GM12878 (cell line): ENCODE results near the gene OVCA2. TPM values are rescaled to one million over a fixed set of nuclear protein-coding genes. Genes with fewer than 3 reads are reported as not detected.

Experiments used
- ASH2L ChIP-seq: fragments of 300-600, 200-600 bp; sonication (generic); IDR thresholded peaks from 2 replicates; pipeline ENCODE4 v1.6.1; 2017; ENCODE audit warnings: low read depth, mild to moderate bottlenecking, borderline replicate concordance
- EGR1 ChIP-seq, 2 experiments: IDR thresholded peaks; 1 replicate in 1 of 2; 2 replicates in 1 of 2; pipeline ENCODE4 v1.6.1; 2011 to 2012; ENCODE audit warnings: low read depth in 2 of 2, low read length in 2 of 2, borderline replicate concordance in 1 of 2, mild to moderate bottlenecking in 1 of 2, moderate library complexity in 1 of 2
- GATAD2B ChIP-seq: fragments of 450-650 bp; conservative IDR thresholded peaks from 2 replicates; pipeline ENCODE4 v1.6.1; 2017; ENCODE audit warnings: low read depth, mild to moderate bottlenecking, moderate library complexity
- HCFC1 ChIP-seq: fragments of 150-350 bp; IDR thresholded peaks from 2 replicates; pipeline ENCODE4 v1.6.1; 2014; ENCODE audit warnings: low read length
- LARP7 ChIP-seq: fragments of 450-650 bp; IDR thresholded peaks from 2 replicates; pipeline ENCODE4 v1.6.1; 2017; ENCODE audit warnings: mild to moderate bottlenecking
- POLR2AphosphoS2 ChIP-seq: IDR thresholded peaks from 2 replicates; pipeline ENCODE4 v1.6.1; 2011; ENCODE audit warnings: low read depth, mild to moderate bottlenecking, low read length, improper control_type of control experiment, moderate library complexity
- POLR2AphosphoS5 ChIP-seq: IDR thresholded peaks from 2 replicates; pipeline ENCODE4 v1.6.1; 2011; ENCODE audit warnings: mild to moderate bottlenecking, low read length, inconsistent platforms
- SMC3 ChIP-seq: IDR thresholded peaks from 2 replicates; pipeline ENCODE4 v1.6.1; 2011; ENCODE audit warnings: low read length, improper control_type of control experiment, borderline replicate concordance
- YY1 ChIP-seq: IDR thresholded peaks from 2 replicates; pipeline ENCODE4 v1.6.1; 2011; ENCODE audit warnings: low read depth, mild to moderate bottlenecking, low read length
- ZNF384 ChIP-seq: IDR thresholded peaks from 2 replicates; pipeline ENCODE4 v1.6.1; 2012; ENCODE audit warnings: low read depth, mild to moderate bottlenecking, low read length, improper control_type of control experiment, borderline replicate concordance
- ZZZ3 ChIP-seq: IDR thresholded peaks from 2 replicates; pipeline ENCODE4 v1.6.1; 2011; ENCODE audit warnings: low read depth; ENCODE audit not compliant: control insufficient read depth, insufficient read length
- polyA plus RNA-seq, 11 experiments: library from polyadenylated mRNA; depleted of rRNA in 4 of 11; unstranded in 6 of 11; stranded (reverse) in 5 of 11; fragments of >200 nt; fragmentation: Nextera tagmentation in 4 of 11; fragmentation: Illumina TruSeq in 1 of 11; extraction: Ambion mirVana in 4 of 11; extraction: Trizol in 1 of 11; gene quantifications; 1 replicate in 1 of 11; 2 replicates in 10 of 11; pipeline versions ENCODE4 v1.2.1 to v1.2.3, GENCODE V29; 2011 to 2016; ENCODE audit warnings: inconsistent platforms in 2 of 11, missing spikeins in 2 of 11, low read depth in 1 of 11
- total RNA-seq, 4 experiments: library from RNA; depleted of rRNA in 3 of 4; stranded (reverse); fragments of >200 nt in 3 of 4; fragmentation: Illumina TruSeq in 1 of 4; extraction: Trizol in 1 of 4; gene quantifications; 2 replicates each; pipeline versions ENCODE4 v1.2.1 to v1.2.3, GENCODE V29; 2013 to 2021
- TF ChIP-seq, protein P1 (sequence below): IDR thresholded peaks from 2 replicates; pipeline ENCODE4 v1.6.1; 2012; ENCODE audit warnings: mild to moderate bottlenecking, low read depth, low read length
- TF ChIP-seq, protein P2 (sequence below): IDR thresholded peaks from 2 replicates; pipeline ENCODE4 v1.6.1; 2012; ENCODE audit warnings: improper control_type of control experiment, low read depth, low read length; ENCODE audit not compliant: insufficient replicate concordance
- TF ChIP-seq, protein P3 (sequence below): IDR thresholded peaks from 2 replicates; pipeline ENCODE4 v1.6.1; 2011; ENCODE audit warnings: mild to moderate bottlenecking, low read depth, low read length, moderate library complexity; ENCODE audit not compliant: insufficient replicate concordance
- TF ChIP-seq, protein P4 (sequence below): fragments of 450-650 bp; IDR thresholded peaks from 2 replicates; pipeline ENCODE4 v1.6.1; 2016; ENCODE audit warnings: mild to moderate bottlenecking
- TF ChIP-seq, protein P5 (sequence below): IDR thresholded peaks from 2 replicates; pipeline ENCODE4 v1.6.1; 2012; ENCODE audit warnings: low read depth, low read length, improper control_type of control experiment

Gene OVCA2
- total and polyA plus RNA-seq, 10 of the 15 experiments (the other 5 are each of a cell fraction or from before 2014, with no cell fraction given): 6.1 to 75.3 (median 40.7) TPM

DNA sequence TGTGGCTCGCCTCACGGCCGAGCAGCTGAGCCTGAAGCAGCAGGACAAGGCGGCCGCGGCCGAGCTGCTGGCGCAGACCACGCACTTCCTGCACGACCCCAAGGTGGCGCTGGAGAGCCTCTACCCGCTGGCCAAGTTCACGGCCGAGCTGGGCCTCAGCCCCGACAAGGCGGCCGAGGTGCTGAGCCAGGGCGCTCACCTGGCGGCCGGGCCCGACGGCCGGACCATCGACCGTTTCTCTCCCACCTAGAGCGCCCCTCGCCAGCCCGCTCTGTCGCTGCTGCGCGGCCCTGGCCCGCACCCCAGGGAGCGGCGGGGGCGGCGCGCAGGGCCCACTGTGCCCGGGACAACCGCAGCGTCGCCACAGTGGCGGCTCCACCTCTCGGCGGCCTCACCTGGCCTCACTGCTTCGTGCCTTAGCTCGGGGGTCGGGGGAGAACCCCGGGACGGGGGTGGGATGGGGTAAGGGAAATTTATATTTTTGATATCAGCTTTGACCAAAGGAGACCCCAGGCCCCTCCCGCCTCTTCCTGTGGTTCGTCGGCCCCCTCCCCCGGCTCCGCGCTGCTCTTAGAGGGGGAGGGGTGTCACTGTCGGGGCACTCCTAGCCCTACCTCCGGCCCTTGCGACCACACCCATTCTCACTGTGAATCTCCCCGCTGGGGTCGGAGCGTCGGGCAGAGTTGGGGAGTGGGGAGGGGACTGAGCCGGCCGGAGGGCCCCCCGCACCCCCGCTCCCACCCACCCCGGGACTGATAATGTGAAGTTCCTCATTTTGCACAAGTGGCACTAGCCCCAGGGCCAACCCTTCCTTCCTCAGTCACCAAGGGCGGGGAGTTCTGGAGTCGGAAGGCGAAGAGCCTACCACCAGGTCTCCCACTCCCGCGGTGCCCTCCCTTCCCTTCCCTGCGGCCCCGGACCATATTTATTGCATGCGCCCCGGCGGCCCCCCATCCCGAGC, 17.0 kb downstream of the OVCA2 start (continued):
- TF ChIP-seq, protein P1, sequence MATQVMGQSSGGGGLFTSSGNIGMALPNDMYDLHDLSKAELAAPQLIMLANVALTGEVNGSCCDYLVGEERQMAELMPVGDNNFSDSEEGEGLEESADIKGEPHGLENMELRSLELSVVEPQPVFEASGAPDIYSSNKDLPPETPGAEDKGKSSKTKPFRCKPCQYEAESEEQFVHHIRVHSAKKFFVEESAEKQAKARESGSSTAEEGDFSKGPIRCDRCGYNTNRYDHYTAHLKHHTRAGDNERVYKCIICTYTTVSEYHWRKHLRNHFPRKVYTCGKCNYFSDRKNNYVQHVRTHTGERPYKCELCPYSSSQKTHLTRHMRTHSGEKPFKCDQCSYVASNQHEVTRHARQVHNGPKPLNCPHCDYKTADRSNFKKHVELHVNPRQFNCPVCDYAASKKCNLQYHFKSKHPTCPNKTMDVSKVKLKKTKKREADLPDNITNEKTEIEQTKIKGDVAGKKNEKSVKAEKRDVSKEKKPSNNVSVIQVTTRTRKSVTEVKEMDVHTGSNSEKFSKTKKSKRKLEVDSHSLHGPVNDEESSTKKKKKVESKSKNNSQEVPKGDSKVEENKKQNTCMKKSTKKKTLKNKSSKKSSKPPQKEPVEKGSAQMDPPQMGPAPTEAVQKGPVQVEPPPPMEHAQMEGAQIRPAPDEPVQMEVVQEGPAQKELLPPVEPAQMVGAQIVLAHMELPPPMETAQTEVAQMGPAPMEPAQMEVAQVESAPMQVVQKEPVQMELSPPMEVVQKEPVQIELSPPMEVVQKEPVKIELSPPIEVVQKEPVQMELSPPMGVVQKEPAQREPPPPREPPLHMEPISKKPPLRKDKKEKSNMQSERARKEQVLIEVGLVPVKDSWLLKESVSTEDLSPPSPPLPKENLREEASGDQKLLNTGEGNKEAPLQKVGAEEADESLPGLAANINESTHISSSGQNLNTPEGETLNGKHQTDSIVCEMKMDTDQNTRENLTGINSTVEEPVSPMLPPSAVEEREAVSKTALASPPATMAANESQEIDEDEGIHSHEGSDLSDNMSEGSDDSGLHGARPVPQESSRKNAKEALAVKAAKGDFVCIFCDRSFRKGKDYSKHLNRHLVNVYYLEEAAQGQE: 0 out of 2 replicates have a peak, but pooled peaks have one; percentile 16
- TF ChIP-seq ZNF384 (no peak), POLR2AphosphoS2 (peak; percentile 42; the same call in 1 of the 2 replicates), ASH2L (no peak), ZZZ3 (no peak), HCFC1 (peak; percentile 33), SMC3 (peak; percentile 68; the same call in 1 of the 2 replicates), YY1 (peak; percentile 71), POLR2AphosphoS5 (peak; percentile 61), LARP7 (peak; percentile 83), GATAD2B (peak; percentile 76), EGR1 (IDR thresholded peaks at IDR 0.05; ENCODE audit: borderline replicate concordance in 1 of 2, low read depth in 2 of 2, low read length in 2 of 2) (0 out of 3 replicates have a peak, but pooled peaks of 1 of the 2 experiments have one; percentile 27)
- TF ChIP-seq, protein P2, sequence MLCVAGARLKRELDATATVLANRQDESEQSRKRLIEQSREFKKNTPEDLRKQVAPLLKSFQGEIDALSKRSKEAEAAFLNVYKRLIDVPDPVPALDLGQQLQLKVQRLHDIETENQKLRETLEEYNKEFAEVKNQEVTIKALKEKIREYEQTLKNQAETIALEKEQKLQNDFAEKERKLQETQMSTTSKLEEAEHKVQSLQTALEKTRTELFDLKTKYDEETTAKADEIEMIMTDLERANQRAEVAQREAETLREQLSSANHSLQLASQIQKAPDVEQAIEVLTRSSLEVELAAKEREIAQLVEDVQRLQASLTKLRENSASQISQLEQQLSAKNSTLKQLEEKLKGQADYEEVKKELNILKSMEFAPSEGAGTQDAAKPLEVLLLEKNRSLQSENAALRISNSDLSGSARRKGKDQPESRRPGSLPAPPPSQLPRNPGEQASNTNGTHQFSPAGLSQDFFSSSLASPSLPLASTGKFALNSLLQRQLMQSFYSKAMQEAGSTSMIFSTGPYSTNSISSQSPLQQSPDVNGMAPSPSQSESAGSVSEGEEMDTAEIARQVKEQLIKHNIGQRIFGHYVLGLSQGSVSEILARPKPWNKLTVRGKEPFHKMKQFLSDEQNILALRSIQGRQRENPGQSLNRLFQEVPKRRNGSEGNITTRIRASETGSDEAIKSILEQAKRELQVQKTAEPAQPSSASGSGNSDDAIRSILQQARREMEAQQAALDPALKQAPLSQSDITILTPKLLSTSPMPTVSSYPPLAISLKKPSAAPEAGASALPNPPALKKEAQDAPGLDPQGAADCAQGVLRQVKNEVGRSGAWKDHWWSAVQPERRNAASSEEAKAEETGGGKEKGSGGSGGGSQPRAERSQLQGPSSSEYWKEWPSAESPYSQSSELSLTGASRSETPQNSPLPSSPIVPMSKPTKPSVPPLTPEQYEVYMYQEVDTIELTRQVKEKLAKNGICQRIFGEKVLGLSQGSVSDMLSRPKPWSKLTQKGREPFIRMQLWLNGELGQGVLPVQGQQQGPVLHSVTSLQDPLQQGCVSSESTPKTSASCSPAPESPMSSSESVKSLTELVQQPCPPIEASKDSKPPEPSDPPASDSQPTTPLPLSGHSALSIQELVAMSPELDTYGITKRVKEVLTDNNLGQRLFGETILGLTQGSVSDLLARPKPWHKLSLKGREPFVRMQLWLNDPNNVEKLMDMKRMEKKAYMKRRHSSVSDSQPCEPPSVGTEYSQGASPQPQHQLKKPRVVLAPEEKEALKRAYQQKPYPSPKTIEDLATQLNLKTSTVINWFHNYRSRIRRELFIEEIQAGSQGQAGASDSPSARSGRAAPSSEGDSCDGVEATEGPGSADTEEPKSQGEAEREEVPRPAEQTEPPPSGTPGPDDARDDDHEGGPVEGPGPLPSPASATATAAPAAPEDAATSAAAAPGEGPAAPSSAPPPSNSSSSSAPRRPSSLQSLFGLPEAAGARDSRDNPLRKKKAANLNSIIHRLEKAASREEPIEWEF: no peak
- TF ChIP-seq, protein P3, sequence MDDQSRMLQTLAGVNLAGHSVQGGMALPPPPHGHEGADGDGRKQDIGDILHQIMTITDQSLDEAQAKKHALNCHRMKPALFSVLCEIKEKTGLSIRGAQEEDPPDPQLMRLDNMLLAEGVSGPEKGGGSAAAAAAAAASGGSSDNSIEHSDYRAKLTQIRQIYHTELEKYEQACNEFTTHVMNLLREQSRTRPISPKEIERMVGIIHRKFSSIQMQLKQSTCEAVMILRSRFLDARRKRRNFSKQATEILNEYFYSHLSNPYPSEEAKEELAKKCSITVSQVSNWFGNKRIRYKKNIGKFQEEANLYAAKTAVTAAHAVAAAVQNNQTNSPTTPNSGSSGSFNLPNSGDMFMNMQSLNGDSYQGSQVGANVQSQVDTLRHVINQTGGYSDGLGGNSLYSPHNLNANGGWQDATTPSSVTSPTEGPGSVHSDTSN: peak; percentile 4
- TF ChIP-seq, protein P4, sequence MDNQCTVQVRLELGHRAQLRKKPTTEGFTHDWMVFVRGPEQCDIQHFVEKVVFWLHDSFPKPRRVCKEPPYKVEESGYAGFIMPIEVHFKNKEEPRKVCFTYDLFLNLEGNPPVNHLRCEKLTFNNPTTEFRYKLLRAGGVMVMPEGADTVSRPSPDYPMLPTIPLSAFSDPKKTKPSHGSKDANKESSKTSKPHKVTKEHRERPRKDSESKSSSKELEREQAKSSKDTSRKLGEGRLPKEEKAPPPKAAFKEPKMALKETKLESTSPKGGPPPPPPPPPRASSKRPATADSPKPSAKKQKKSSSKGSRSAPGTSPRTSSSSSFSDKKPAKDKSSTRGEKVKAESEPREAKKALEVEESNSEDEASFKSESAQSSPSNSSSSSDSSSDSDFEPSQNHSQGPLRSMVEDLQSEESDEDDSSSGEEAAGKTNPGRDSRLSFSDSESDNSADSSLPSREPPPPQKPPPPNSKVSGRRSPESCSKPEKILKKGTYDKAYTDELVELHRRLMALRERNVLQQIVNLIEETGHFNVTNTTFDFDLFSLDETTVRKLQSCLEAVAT: no peak
- TF ChIP-seq, protein P5, sequence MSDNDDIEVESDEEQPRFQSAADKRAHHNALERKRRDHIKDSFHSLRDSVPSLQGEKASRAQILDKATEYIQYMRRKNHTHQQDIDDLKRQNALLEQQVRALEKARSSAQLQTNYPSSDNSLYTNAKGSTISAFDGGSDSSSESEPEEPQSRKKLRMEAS: no peak
